ENCODE results near the gene LSM12.

The LSM12 gene

GRCh38 chr17:44095647-44096496, 29.4 kb upstream of the LSM12 start:
- DNase-seq (ENCODE audit: low read depth), result peak; percentile 98

GRCh38 chr17:44095388-44095646, 28.8 kb upstream of the LSM12 start:
- no peak for DNase-seq (ENCODE audit: low read depth)

GRCh38 chr17:44094701-44095387, 28.4 kb upstream of the LSM12 start:
- DNase-seq (ENCODE audit: low read depth), result no peak

GRCh38 chr17:44093231-44093900, 26.9 kb upstream of the LSM12 start:
- DNase-seq (ENCODE audit: low read depth), result no peak

GRCh38 chr17:44092051-44092450, 25.6 kb upstream of the LSM12 start:
- no peak for DNase-seq (ENCODE audit: low read depth)

GRCh38 chr17:44091200-44091997, 24.9 kb upstream of the LSM12 start:
- no peak for DNase-seq (ENCODE audit: low read depth)

- DNase-seq (ENCODE audit: low read depth), result no peak
Measured at GRCh38 chr17:44088254-44088653, 21.8 kb upstream of the LSM12 start.

- DNase-seq (ENCODE audit: low read depth), result no peak
Measured at GRCh38 chr17:44087319-44087718, 20.8 kb upstream of the LSM12 start.

- DNase-seq (ENCODE audit: low read depth), result peak; percentile 94
Measured at GRCh38 chr17:44086364-44087311, 20.2 kb upstream of the LSM12 start.

- no peak for DNase-seq (ENCODE audit: low read depth)
Measured at GRCh38 chr17:44085908-44086307, 19.4 kb upstream of the LSM12 start.

GRCh38 chr17:44084921-44085320, 18.4 kb upstream of the LSM12 start:
- DNase-seq (ENCODE audit: low read depth), result no peak

GRCh38 chr17:44084131-44084538, 17.7 kb upstream of the LSM12 start:
- peak; percentile 38 for DNase-seq (ENCODE audit: low read depth)

GRCh38 chr17:44083250-44083849, 16.9 kb upstream of the LSM12 start:
- no peak for DNase-seq (ENCODE audit: low read depth)

- no peak for DNase-seq (ENCODE audit: low read depth)
Measured at GRCh38 chr17:44082256-44082927, 15.9 kb upstream of the LSM12 start.

GRCh38 chr17:44081681-44082080, 15.2 kb upstream of the LSM12 start:
- peak; percentile 42 for DNase-seq (ENCODE audit: low read depth)

- no peak for DNase-seq (ENCODE audit: low read depth)
Measured at GRCh38 chr17:44079877-44080821, 13.7 kb upstream of the LSM12 start.

GRCh38 chr17:44078412-44078811, 11.9 kb upstream of the LSM12 start:
- DNase-seq (ENCODE audit: low read depth), result no peak

- no peak for DNase-seq (ENCODE audit: low read depth)
Measured at GRCh38 chr17:44077595-44077909, 11.1 kb upstream of the LSM12 start.

Measured in EH (cell line).